IPS-20b (cell line): ENCODE data around the gene TRAPPC1.
A peak's percentile ranks its signal among the peaks of the same experiment; 100 is the strongest.

Experiments used
- H3K27ac ChIP-seq: one replicate; pipeline ENCODE4 v1.5.1; 2013; ENCODE audit warnings: low read length
- H3K27me3 ChIP-seq: 2 replicates; pipeline ENCODE4 v1.6.1; 2013; ENCODE audit warnings: mild to moderate bottlenecking, low read length, inconsistent platforms; ENCODE audit not compliant: insufficient read depth
- H3K36me3 ChIP-seq: 2 replicates; pipeline ENCODE4 v1.6.1; 2013; ENCODE audit warnings: low read depth, mild to moderate bottlenecking, inconsistent platforms, low read length, moderate library complexity; ENCODE audit not compliant: insufficient read depth
- H3K4me1 ChIP-seq: 2 replicates; pipeline ENCODE4 v1.6.1; 2013; ENCODE audit warnings: mild to moderate bottlenecking, control low read depth, inconsistent platforms, low read length, moderate library complexity; ENCODE audit not compliant: insufficient read depth
- H3K4me3 ChIP-seq: 2 replicates; pipeline ENCODE4 v1.5.1; 2013; ENCODE audit warnings: mild to moderate bottlenecking, low read length, inconsistent platforms
- H3K9ac ChIP-seq: 2 replicates; pipeline ENCODE4 v1.6.1; 2013; ENCODE audit warnings: low read depth, mild to moderate bottlenecking, inconsistent platforms, low read length, moderate library complexity
- H3K9me3 ChIP-seq: 2 replicates; pipeline ENCODE4 v1.6.1; 2013; ENCODE audit warnings: mild to moderate bottlenecking, low read depth, low read length, inconsistent platforms; ENCODE audit not compliant: insufficient read depth

TRAPPC1 gene

GRCh38 chr17:7931709-7932482 is at the start of gene TRAPPC1, which contains the start of gene CNTROB:
TSS of gene TRAPPC1 (minus strand) at chr17:7931946. CDS start at chr17:7931829, 117 bp downstream.
TSS of gene CNTROB (plus strand) at chr17:7932206. CDS start at chr17:7933080, 874 bp downstream.
- H3K36me3 ChIP-seq = peaks cover 22% of the 10 kb centered on the region
- peak within 1 kb of the TSS; percentile 86 for H3K9ac ChIP-seq
- peaks cover 7% of the 10 kb centered on the region; the same call in 1 of the 2 replicates for H3K4me1 ChIP-seq
- H3K27ac ChIP-seq = no peak within 1 kb of the TSS
- H3K27me3 ChIP-seq = peaks cover 27% of the 10 kb centered on the region
- H3K4me3 ChIP-seq = peak within 1 kb of the TSS; percentile 92
- H3K9me3 ChIP-seq = no peaks in the 10 kb centered on the region

- H3K4me3 ChIP-seq = no peak overlapping the region
- no peak overlapping the region for H3K9ac ChIP-seq
- peaks cover 13% of the 10 kb centered on the region; the same call in 1 of the 2 replicates for H3K9me3 ChIP-seq
- no peaks in the 10 kb centered on the region for H3K36me3 ChIP-seq
- no peaks in the 10 kb centered on the region for H3K4me1 ChIP-seq
- H3K27me3 ChIP-seq = no peaks in the 10 kb centered on the region
- no peak overlapping the region for H3K27ac ChIP-seq
Measured at GRCh38 chr17:7977805-7978204, 46.1 kb upstream of the TRAPPC1 start.

- peaks cover 13% of the 10 kb centered on the region; the same call in 1 of the 2 replicates for H3K9me3 ChIP-seq
- no peaks in the 10 kb centered on the region for H3K36me3 ChIP-seq
- no peak overlapping the region for H3K4me3 ChIP-seq
- H3K27me3 ChIP-seq = no peaks in the 10 kb centered on the region
- H3K9ac ChIP-seq = no peak overlapping the region
- no peaks in the 10 kb centered on the region for H3K4me1 ChIP-seq
- no peak overlapping the region for H3K27ac ChIP-seq
Measured at GRCh38 chr17:7977039-7977438, 45.3 kb upstream of the TRAPPC1 start.

DNA sequence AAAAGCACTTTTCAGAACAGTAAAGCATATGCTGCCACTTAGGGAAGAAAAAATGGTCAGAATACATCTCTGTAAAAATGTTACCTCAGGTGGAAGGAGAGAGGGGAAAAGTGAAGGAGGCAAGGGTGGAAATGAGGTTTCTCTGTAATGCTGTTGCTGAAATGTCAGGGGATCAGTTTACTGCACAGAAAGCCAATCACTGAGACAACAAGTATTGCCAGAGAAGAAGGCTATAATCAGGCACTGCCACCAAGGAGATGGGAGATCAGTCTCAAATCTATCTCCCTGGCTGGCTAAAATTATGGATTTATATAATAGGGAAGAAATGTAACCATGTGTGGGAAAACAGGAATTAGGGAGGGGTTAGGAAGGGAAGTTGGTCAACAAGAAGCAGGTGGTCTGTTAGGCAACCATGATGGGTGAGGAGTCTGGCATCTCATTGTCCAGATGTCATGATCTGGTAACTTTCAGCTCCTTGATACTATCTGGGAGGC is 42.9 kb upstream of the TRAPPC1 start:
- no peak overlapping the region for H3K27ac ChIP-seq
- H3K4me3 ChIP-seq = no peak overlapping the region
- H3K27me3 ChIP-seq = no peaks in the 10 kb centered on the region
- H3K9ac ChIP-seq = no peak overlapping the region
- H3K36me3 ChIP-seq = no peaks in the 10 kb centered on the region
- peaks cover 13% of the 10 kb centered on the region; the same call in 1 of the 2 replicates for H3K9me3 ChIP-seq
- H3K4me1 ChIP-seq = no peaks in the 10 kb centered on the region

DNA sequence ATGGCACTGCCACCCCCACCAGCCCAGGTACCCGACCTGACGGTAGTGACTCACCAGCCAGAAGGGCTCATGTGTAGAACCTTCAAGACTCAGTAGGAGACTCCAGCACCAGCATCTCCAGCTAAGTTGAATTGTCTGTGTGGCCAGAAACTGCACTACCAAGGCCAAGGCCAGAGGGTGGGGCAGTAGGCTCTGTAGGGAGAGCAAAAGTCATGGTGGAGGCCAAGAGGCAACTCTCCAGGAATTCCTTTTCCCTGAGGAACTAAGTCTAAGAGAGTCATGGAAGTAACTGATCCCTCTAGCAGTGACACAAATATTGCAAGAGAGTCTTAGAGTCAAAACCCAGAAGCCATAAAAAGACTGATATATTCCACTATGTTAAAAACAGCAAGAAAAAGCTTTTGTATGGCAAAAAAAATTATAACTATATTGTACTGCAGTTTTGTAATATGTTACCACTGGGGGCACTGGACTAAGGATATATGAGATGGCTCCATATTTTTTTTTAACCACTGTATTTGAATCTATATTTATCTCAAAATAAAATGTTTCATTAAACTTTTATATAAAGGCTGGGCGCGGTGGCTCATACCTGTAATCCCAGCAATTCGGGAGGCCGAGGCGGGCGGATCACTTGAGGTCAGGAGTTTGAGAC is 40.5 kb upstream of the TRAPPC1 start:
- no peak overlapping the region for H3K27ac ChIP-seq
- no peak overlapping the region for H3K9ac ChIP-seq
- no peaks in the 10 kb centered on the region for H3K27me3 ChIP-seq
- H3K36me3 ChIP-seq = no peaks in the 10 kb centered on the region
- H3K4me3 ChIP-seq = no peak overlapping the region
- H3K9me3 ChIP-seq = peaks cover 13% of the 10 kb centered on the region; the same call in 1 of the 2 replicates
- no peaks in the 10 kb centered on the region for H3K4me1 ChIP-seq

- H3K36me3 ChIP-seq = no peaks in the 10 kb centered on the region
- no peak overlapping the region for H3K27ac ChIP-seq
- H3K4me1 ChIP-seq = no peaks in the 10 kb centered on the region
- H3K9ac ChIP-seq = no peak overlapping the region
- peaks cover 13% of the 10 kb centered on the region; the same call in 1 of the 2 replicates for H3K9me3 ChIP-seq
- H3K4me3 ChIP-seq = no peak overlapping the region
- H3K27me3 ChIP-seq = no peaks in the 10 kb centered on the region
Measured at GRCh38 chr17:7971651-7972050, 39.9 kb upstream of the TRAPPC1 start.

DNA sequence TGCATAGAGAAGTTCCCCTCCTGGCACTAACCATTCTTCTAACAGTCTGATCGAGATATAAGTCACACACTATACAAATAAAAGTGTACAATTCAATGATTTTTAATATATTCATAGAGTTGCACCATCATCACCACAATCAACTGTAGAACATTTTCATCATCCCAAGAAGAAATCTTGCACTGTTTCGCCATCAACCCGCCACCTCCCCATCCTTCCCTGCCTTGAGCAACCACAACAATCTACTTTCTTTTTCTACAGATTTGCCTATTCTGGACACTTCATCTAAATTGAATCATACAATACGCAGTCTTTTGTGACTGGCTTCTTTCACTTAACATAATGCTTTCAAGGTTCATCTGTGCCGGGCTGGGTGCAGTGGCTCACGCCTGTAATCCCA is 37.7 kb upstream of the TRAPPC1 start:
- Histone ChIP-seq H3K27ac (no peak overlapping the region), H3K36me3 (no peaks in the 10 kb centered on the region)

GRCh38 chr17:7967751-7968150 is 36.0 kb upstream of the TRAPPC1 start:
- no peak overlapping the region for H3K27ac ChIP-seq
- no peaks in the 10 kb centered on the region for H3K27me3 ChIP-seq
- no peaks in the 10 kb centered on the region for H3K36me3 ChIP-seq
- no peaks in the 10 kb centered on the region for H3K9me3 ChIP-seq
- no peak overlapping the region for H3K9ac ChIP-seq
- no peak overlapping the region for H3K4me3 ChIP-seq
- H3K4me1 ChIP-seq = no peaks in the 10 kb centered on the region

More for the DNA sequence above, 37.7 kb upstream of the TRAPPC1 start:
- no peaks in the 10 kb centered on the region for H3K27me3 ChIP-seq
- no peak overlapping the region for H3K9ac ChIP-seq
- 0 out of 2 replicates have a peak, but pooled peaks cover 5% of the 10 kb centered on the region for H3K9me3 ChIP-seq
- no peaks in the 10 kb centered on the region for H3K4me1 ChIP-seq
- H3K4me3 ChIP-seq = no peak overlapping the region

DNA sequence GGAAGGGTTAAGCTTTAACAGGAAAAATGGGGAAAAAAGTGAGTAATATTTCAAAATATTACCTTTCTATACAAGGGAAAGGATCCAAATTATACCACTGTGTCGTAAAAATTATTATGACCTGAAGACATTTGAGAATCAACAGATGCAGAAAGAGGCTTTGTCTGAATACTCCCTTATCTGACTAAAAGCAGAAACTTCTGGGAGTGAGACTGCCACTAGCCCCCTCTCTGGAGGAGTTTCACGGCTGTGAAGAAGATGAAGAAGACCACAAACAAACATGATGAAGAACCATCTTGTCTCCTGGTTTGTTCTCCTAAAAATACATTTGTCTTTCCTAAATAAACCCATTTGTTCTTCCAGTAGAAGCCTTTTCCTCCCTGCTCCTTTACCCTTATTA is 29.7 kb upstream of the TRAPPC1 start:
- no peaks in the 10 kb centered on the region for H3K9me3 ChIP-seq
- no peaks in the 10 kb centered on the region; the same call in 1 of the 2 replicates for H3K27me3 ChIP-seq
- no peak overlapping the region for H3K27ac ChIP-seq
- H3K4me3 ChIP-seq = no peak overlapping the region
- H3K9ac ChIP-seq = no peak overlapping the region
- no peaks in the 10 kb centered on the region for H3K36me3 ChIP-seq
- H3K4me1 ChIP-seq = no peaks in the 10 kb centered on the region

GRCh38 chr17:7959503-7960253 is 27.9 kb upstream of the TRAPPC1 start:
- Histone ChIP-seq H3K27me3 (no peaks in the 10 kb centered on the region; the same call in 1 of the 2 replicates), H3K36me3 (no peaks in the 10 kb centered on the region), H3K4me3 (no peak overlapping the region), H3K4me1 (no peaks in the 10 kb centered on the region), H3K9ac (no peak overlapping the region), H3K9me3 (no peaks in the 10 kb centered on the region), H3K27ac (no peak overlapping the region)

- H3K36me3 ChIP-seq = no peaks in the 10 kb centered on the region
- H3K9me3 ChIP-seq = no peaks in the 10 kb centered on the region
- H3K4me3 ChIP-seq = no peak overlapping the region
- no peaks in the 10 kb centered on the region; the same call in 1 of the 2 replicates for H3K27me3 ChIP-seq
- H3K4me1 ChIP-seq = no peaks in the 10 kb centered on the region
- no peak overlapping the region for H3K9ac ChIP-seq
- no peak overlapping the region for H3K27ac ChIP-seq
Measured at GRCh38 chr17:7956228-7956965, 24.7 kb upstream of the TRAPPC1 start.
